ENCODE data around the gene ZDHHC3.

- TF ChIP-seq CTCF (IDR thresholded peaks at IDR 0.05) (no peak), POLR2A (IDR thresholded peaks at IDR 0.05; ENCODE audit: low read depth) (no peak), POLR2AphosphoS5 (IDR thresholded peaks at IDR 0.05) (no peak), EP300 (IDR thresholded peaks at IDR 0.05) (no peak)
Measured at GRCh38 chr3:44886561-44886960, 89.4 kb downstream of the ZDHHC3 start.
